Measurements from ENCODE around the gene ZNF768. TPM values are rescaled to one million over a fixed set of nuclear protein-coding genes. Genes with fewer than 3 reads are reported as not detected.
A peak's percentile ranks its signal among the peaks of the same experiment; 100 is the strongest.

Gene ZNF768
- total and polyA plus RNA-seq, 2 donors (not counting 1 experiment from before 2014, with no cell fraction given): 24.8 to 36.5 TPM

DNA sequence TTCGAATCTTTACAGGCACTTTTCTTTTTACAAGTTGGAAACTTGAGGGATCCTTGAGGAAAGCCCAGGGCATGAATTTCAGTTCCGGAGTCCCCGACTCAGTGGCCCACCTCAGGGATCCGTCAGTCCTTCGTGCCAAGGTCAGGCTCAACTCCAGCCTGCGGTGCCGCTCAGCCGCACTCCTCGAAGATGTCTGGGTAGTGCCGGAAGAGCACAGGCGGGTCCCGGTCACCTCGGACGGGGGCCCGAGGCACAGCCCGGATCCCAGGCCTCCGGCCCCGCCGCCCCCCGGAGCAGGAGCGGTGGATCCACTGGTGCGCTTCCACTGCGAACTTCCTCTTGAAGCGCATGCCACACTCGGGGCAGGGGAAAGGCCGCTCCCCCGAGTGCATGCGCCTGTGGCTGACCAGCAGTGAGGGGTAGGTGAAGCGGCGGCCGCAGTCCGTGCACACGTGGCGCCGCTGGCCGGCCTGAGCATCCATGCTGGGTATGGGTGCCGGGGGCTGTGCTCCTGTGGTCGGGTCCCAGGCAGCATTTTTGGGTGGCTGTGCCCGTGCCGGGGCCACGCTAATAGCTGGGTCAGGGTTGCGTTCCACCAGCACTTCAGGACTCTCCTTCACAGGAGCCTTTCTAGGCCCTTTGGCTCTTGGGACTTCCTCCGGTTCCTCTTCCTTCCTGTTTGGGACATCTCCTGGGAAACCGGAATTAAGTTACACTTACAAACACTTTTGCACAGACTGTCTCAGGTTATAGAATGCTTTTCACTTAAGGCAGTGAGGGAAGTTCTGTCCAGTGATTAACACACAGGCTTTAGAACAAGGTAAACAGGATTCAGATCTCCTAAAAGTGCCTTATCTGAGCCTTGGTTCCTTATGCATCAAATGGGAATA lies 43.6 kb upstream of the ZNF768 start:
- ATAC-seq (ENCODE audit: low read depth) (no peak), DNase-seq (no peak)
- H3K27me3 Mint-ChIP-seq: no peaks in the 10 kb centered on the region
- Histone ChIP-seq H3K4me3 (ENCODE audit: control extremely low read depth in 1 of 5, extremely low read depth in 1 of 5, insufficient read depth in 1 of 5, low read depth in 2 of 5, low read length in 4 of 5) (no peak overlapping the region), H3K4me1 (ENCODE audit: control insufficient read depth in 2 of 2, insufficient read depth in 2 of 2, low read length in 2 of 2) (peaks cover 29 to 43% of the 10 kb centered on the region in 2 donors), H3K27ac (ENCODE audit: low read length in 2 of 2) (no peak overlapping the region), H2AFZ (ENCODE audit: insufficient read depth, low read depth, low read length, poor library complexity, severe bottlenecking) (no peak overlapping the region), H4K20me1 (ENCODE audit: control insufficient read depth, insufficient read depth, low read length, poor library complexity, severe bottlenecking) (no peaks in the 10 kb centered on the region), H3K36me3 (replicated peaks in 1 of 2; ENCODE audit: control extremely low read depth in 1 of 2, control insufficient read depth in 1 of 2, extremely low read depth in 1 of 2, insufficient read depth in 2 of 2, low read length in 1 of 2) (no peaks in the 10 kb centered on the region), H3K27me3 (replicated peaks in 1 of 4; ENCODE audit: control extremely low read depth in 1 of 4, control insufficient read depth in 3 of 4, insufficient read depth in 4 of 4, low read length in 3 of 4) (no peaks in the 10 kb centered on the region), H3K4me2 (replicated peaks; ENCODE audit: low read depth, low read length, poor library complexity, severe bottlenecking) (peak overlapping the region; percentile 11), H3K79me2 (ENCODE audit: control insufficient read depth, insufficient read depth, low read length) (peaks cover 6% of the 10 kb centered on the region), H3K9ac (ENCODE audit: low read length) (no peak overlapping the region), H3K9me3 (ENCODE audit: control extremely low read depth in 1 of 3, control insufficient read depth in 2 of 3, insufficient read depth in 1 of 3, low read length in 2 of 3) (no peaks in the 10 kb centered on the region)
- peaks cover 40% of the 10 kb centered on the region for H3K4me1 Mint-ChIP-seq
- POLR2A ChIA-PET: interaction anchor here (0.8 to 3.0 kb wide), 5 partner anchors 10 to 81 kb away, joined by 3 to 81 read pairs (median 15); partner anchors contain the start of genes PRR14, ZNF764 and ZNF785
- H3K4me3 Mint-ChIP-seq: peak overlapping the region; percentile 91
- intact Hi-C loops (cut with micrococcal nuclease): no loop called here
- peak overlapping the region; percentile 95 for H3K27ac Mint-ChIP-seq
- TF ChIP-seq EZH2 (IDR thresholded peaks at IDR 0.05; ENCODE audit: borderline replicate concordance, insufficient read depth, low read depth, low read length, poor library complexity, severe bottlenecking): no peak
- TF ChIP-seq, protein P1, sequence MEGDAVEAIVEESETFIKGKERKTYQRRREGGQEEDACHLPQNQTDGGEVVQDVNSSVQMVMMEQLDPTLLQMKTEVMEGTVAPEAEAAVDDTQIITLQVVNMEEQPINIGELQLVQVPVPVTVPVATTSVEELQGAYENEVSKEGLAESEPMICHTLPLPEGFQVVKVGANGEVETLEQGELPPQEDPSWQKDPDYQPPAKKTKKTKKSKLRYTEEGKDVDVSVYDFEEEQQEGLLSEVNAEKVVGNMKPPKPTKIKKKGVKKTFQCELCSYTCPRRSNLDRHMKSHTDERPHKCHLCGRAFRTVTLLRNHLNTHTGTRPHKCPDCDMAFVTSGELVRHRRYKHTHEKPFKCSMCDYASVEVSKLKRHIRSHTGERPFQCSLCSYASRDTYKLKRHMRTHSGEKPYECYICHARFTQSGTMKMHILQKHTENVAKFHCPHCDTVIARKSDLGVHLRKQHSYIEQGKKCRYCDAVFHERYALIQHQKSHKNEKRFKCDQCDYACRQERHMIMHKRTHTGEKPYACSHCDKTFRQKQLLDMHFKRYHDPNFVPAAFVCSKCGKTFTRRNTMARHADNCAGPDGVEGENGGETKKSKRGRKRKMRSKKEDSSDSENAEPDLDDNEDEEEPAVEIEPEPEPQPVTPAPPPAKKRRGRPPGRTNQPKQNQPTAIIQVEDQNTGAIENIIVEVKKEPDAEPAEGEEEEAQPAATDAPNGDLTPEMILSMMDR (IDR thresholded peaks at IDR 0.05): no peak
- WGBS (ENCODE audit: insufficient coverage): 96% methylated on average over 43 of the region's 44 CpGs
- CTCF ChIA-PET: interaction anchor here (1.5 to 2.8 kb wide), 4 partner anchors 9 to 140 kb away, joined by 3 to 21 read pairs (median 8); partner anchors contain the start of genes DCTPP1 and ZNF764
- no peaks in the 10 kb centered on the region for H3K9me3 Mint-ChIP-seq (ENCODE audit: insufficient read depth)

DNA sequence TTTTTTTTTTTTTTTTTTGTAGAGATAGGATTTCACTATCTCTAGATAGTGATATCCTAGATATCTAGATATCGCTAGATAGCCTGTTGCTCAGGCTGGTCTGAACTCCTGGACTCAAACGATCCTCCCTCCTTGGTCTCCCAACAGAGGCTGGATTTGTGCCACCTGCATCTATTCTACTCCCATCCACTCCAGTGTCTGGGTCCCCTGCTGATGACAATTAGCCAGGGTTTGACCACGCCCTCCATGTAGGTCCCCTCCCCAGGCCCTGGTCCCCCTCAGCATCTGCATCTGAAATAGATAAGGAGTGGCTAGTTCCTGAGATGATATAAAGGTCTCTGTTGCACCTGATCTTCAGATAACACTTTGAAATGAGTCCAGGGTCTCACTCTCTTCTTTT lies 42.9 kb upstream of the ZNF768 start:
- Mint-ChIP-seq H3K4me3 (peak overlapping the region; percentile 26), H3K4me1 (peaks cover 37% of the 10 kb centered on the region)
- CTCF ChIA-PET: interaction anchor here (1.2 to 1.3 kb wide), 2 partner anchors 11 to 139 kb away, joined by 3 to 8 read pairs; partner anchors contain the start of genes DCTPP1 and ZNF764

More for the DNA sequence above, 42.9 kb upstream of the ZNF768 start:
- H3K27ac ChIP-seq (ENCODE audit: low read length in 2 of 2): peak overlapping the region in 1 of 2 donors; percentile 66
- H3K4me1 ChIP-seq (ENCODE audit: control insufficient read depth in 2 of 2, insufficient read depth in 2 of 2, low read length in 2 of 2): peaks cover 29 to 43% of the 10 kb centered on the region in 2 donors
- no peaks in the 10 kb centered on the region for H3K27me3 ChIP-seq (replicated peaks in 1 of 4; ENCODE audit: control extremely low read depth in 1 of 4, control insufficient read depth in 3 of 4, insufficient read depth in 4 of 4, low read length in 3 of 4)
- Mint-ChIP-seq H3K9me3 (ENCODE audit: insufficient read depth) (no peaks in the 10 kb centered on the region), H3K27me3 (no peaks in the 10 kb centered on the region), H3K27ac (peak overlapping the region; percentile 50)
- 100% methylated on average over 1 of the region's 3 CpGs for WGBS (ENCODE audit: insufficient coverage)
- POLR2A ChIA-PET: interaction anchor here (0.7 to 1.4 kb wide), 4 partner anchors 11 to 140 kb away, joined by 5 to 18 read pairs (median 8); partner anchors contain the start of genes DCTPP1 and ZNF764
- ATAC-seq (ENCODE audit: low read depth) (no peak), DNase-seq (no peak)
- H3K4me3 ChIP-seq (ENCODE audit: control extremely low read depth in 1 of 5, extremely low read depth in 1 of 5, insufficient read depth in 1 of 5, low read depth in 2 of 5, low read length in 4 of 5): no peak overlapping the region
- intact Hi-C loops (cut with micrococcal nuclease): no loop called here
- no peak overlapping the region for H3K4me2 ChIP-seq (replicated peaks; ENCODE audit: low read depth, low read length, poor library complexity, severe bottlenecking)
- H3K9ac ChIP-seq (ENCODE audit: low read length): no peak overlapping the region
- H3K79me2 ChIP-seq (ENCODE audit: control insufficient read depth, insufficient read depth, low read length): peaks cover 6% of the 10 kb centered on the region
- TF ChIP-seq EZH2 (IDR thresholded peaks at IDR 0.05; ENCODE audit: borderline replicate concordance, insufficient read depth, low read depth, low read length, poor library complexity, severe bottlenecking): no peak
- TF ChIP-seq, protein P1 (IDR thresholded peaks at IDR 0.05): no peak
- H3K9me3 ChIP-seq (ENCODE audit: control extremely low read depth in 1 of 3, control insufficient read depth in 2 of 3, insufficient read depth in 1 of 3, low read length in 2 of 3): no peaks in the 10 kb centered on the region
- no peaks in the 10 kb centered on the region for H3K36me3 ChIP-seq (replicated peaks in 1 of 2; ENCODE audit: control extremely low read depth in 1 of 2, control insufficient read depth in 1 of 2, extremely low read depth in 1 of 2, insufficient read depth in 2 of 2, low read length in 1 of 2)
- H4K20me1 ChIP-seq (ENCODE audit: control insufficient read depth, insufficient read depth, low read length, poor library complexity, severe bottlenecking): no peaks in the 10 kb centered on the region
- no peak overlapping the region for H2AFZ ChIP-seq (ENCODE audit: insufficient read depth, low read depth, low read length, poor library complexity, severe bottlenecking)
